GM12892 (cell line): ENCODE results near the gene BARHL1.

Experiments
- POLR2A ChIP-seq: IDR thresholded peaks from 2 replicates; pipeline ENCODE4 v1.6.1; 2011; ENCODE audit warnings: low read depth, low read length, control low read depth
- TAF1 ChIP-seq: IDR thresholded peaks from 2 replicates; pipeline ENCODE4 v1.6.1; 2011; ENCODE audit warnings: low read depth, mild to moderate bottlenecking, control low read depth, low read length, borderline replicate concordance

DNA sequence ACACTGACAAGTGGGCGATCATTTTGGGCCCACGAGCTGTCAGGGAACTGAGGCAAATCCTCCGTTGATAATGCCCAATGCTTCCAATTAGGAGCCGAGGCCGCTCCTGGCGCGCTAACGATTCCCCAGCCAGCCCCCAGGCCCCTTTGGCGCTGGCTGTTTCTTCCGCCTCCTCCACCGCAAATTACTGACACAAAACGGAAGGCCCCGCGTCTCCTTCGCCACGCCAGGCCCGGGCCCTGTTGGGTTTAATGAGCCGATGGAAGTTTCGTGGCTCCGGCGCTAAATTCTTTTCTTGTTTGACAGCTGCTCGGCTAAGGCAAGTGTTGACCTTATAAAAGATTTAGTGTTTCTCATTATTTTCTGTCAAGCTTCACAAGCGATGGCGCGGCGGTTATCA lies 25.7 kb upstream of the BARHL1 start:
- no peak for TF ChIP-seq POLR2A
- TF ChIP-seq TAF1: no peak
